Ammon's horn (tissue), 1 donor: ENCODE data around the gene ST14.
"Not testable (repeated sequence)": the region's sequence is repeated elsewhere in the genome, so short reads cannot be mapped to it uniquely, and the experiment has no call there.

Source experiments
- DNase-seq: peaks from one replicate; pipeline ENCODE4 v3.0.0-alpha.2; 2016; ENCODE audit warnings: low spot score

ST14 gene

GRCh38 chr11:130233888-130234287 is 74.3 kb downstream of the ST14 start:
- not testable (repeated sequence) for DNase-seq

- DNase-seq, result no peak
Observed at GRCh38 chr11:130234315-130234714, 74.7 kb downstream of the ST14 start.

- no peak for DNase-seq
Observed at GRCh38 chr11:130237282-130238006, 77.9 kb downstream of the ST14 start.

GRCh38 chr11:130241713-130242112 is 82.1 kb downstream of the ST14 start:
- no peak for DNase-seq

GRCh38 chr11:130243816-130244215 is 84.2 kb downstream of the ST14 start:
- no peak for DNase-seq

- no peak for DNase-seq
Observed at GRCh38 chr11:130244848-130245247, 85.3 kb downstream of the ST14 start.

GRCh38 chr11:130245375-130245774 is 85.8 kb downstream of the ST14 start:
- not testable (repeated sequence) for DNase-seq

GRCh38 chr11:130246270-130246669 is 86.7 kb downstream of the ST14 start:
- DNase-seq, result no peak

GRCh38 chr11:130246738-130247137 is 87.2 kb downstream of the ST14 start:
- no peak for DNase-seq

GRCh38 chr11:130247319-130247718 is 87.7 kb downstream of the ST14 start:
- no peak for DNase-seq

GRCh38 chr11:130249371-130249770 is 89.8 kb downstream of the ST14 start:
- DNase-seq, result no peak

GRCh38 chr11:130249929-130250328 is 90.3 kb downstream of the ST14 start:
- not testable (repeated sequence) for DNase-seq

GRCh38 chr11:130251763-130252162 is 92.2 kb downstream of the ST14 start:
- DNase-seq, result not testable (repeated sequence)
